GM21515 (cell line): ENCODE data around the gene CYP3A5.

Experiments used
- ATAC-seq: cut with Tn5 transposase; IDR thresholded peaks from one replicate; pipeline ENCODE4 v1.9.1; 2021; ENCODE audit not compliant: unreplicated experiment

Gene CYP3A5

DNA sequence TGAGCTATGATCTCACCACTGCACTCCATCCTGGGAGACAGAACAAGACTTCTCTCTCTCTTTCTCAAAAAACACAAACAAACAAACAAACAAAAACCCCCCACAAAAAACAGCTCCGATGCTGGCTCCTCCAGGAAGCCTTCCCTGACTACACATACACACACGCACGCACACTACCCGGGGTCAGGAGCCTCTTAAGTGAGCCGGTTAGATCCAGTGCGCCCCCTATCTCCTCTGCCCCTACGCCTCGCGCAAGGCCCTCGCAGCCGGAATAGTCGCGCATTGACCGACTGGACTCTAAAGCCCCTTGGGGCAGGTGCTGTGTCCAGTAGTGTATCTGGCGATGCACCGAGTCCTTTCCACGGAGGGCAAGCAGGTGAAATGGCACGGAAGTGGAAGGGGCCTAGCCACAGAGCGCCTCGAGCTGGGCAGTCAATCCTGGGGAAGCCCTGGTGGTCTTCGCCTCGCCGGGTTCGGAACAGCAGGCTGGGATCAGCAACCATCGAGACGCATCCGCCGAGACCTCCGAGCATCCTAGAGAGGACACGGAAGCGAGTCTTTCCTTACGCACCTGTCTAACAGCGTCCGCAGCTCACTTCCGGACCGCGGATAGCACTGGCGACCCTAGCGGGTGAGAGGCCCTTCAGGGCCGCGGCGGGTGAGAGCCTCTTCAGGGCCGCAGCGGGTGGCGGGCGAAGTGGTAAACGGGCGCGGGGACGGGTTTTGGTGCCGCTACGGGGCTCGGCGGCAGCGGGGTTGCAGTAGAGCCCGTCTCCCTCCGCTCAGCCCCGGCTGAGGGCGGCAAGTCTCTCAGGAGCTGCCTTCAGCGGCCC lies 63.2 kb downstream of the CYP3A5 start, which contains the start of gene ZSCAN25:
TSS of gene ZSCAN25 (plus strand) at position 588 of the 833 bp plus-strand sequence. CDS start 2,661 bp downstream, outside the sequence.
- ATAC-seq: peak; percentile 91

DNA sequence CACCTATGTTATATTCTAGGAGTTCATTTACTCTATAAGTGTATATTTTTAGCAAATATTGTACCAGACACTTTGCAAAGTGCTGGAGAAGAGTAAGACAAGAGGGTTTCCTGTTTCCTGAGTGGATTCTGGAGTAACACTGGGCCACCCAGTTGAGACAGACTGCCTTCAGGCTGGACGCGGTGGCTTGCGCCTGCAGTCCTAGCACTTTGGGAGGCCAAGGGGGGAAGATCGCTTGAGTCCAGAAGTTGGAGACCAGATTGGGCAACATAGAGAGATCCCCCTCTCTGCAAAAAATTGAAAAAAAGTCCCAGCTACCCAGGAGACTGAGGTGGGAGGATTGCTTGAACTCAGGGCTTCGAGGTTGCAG lies 63.8 kb downstream of the CYP3A5 start:
- ATAC-seq: no peak

DNA sequence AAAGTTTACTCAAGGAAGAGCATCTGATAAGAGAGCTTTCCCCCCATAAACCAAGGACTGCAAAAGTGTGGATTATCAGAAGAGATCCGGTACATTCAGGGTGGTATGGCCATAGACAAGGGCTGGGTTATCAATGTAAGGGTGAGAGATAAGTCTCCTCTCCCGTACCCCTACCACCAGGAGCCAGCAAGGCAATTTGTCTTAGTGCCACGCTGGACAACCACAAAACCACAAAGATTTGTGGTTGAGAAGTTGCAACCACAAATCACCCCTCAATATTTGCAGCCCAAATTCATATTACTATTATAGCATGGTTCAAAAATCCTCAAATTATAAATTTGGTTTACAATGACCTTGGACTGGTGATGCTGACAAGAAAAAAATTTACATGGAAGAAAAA lies 65.3 kb downstream of the CYP3A5 start:
- no peak for ATAC-seq

DNA sequence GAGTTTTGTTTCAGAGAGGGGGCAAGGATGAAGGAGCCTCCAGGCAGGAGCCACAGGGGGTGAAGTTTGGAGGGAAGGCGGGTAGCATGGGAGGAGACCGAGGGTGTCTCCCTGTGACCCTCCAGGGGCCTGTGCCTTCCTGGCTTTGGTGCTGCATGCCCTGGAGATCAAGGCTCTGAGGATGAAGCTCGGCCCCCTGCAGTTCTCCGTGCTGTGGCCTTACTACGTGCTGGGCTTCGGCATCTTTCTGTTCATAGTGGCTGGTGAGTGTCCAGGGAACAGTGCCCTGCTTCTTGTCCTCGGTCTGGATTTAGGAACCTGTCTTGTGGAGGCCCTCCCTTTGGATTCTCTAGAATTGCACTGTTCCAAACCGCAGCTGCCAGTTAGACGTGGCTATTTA lies 72.2 kb downstream of the CYP3A5 start:
- no peak for ATAC-seq

DNA sequence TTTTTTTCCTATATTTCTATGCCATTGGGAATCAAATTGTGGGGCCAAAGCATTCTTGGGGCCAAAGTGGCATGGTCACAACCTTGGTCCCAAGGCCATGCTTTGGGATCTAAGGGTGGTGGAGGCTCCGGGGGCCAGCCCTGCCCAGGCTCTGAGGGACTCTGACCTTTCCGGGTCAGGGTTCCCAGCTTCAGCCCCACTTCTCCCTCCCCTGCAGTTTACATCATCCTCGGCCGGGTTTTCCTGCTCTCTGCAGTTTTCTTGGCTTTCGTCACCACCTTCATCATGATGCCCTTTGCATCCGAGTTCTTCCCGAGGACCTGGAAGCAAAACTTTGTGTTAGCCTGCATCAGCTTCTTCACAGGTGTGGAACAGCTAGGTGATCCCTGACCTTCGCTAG lies 73.3 kb downstream of the CYP3A5 start:
- ATAC-seq: no peak

DNA sequence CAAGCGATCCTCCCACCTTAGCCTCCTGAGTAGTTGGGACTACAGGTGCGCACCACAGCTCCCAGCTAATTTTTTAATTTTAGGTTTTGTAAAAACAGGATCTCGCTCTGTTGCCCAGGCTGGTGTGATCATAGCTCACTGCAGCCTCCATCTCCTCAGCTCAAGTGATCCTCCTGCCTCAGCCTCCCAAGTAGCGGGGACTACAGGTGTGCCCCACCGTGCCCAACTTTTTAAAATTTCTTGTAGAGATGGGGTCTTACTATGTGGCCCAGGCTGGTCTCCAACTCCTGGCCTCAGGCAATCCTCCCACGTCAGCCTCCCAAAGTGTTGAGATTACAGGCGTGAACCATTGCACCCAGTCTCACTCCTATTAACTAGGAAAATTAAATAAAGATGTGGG lies 74.3 kb downstream of the CYP3A5 start:
- ATAC-seq: no peak

DNA sequence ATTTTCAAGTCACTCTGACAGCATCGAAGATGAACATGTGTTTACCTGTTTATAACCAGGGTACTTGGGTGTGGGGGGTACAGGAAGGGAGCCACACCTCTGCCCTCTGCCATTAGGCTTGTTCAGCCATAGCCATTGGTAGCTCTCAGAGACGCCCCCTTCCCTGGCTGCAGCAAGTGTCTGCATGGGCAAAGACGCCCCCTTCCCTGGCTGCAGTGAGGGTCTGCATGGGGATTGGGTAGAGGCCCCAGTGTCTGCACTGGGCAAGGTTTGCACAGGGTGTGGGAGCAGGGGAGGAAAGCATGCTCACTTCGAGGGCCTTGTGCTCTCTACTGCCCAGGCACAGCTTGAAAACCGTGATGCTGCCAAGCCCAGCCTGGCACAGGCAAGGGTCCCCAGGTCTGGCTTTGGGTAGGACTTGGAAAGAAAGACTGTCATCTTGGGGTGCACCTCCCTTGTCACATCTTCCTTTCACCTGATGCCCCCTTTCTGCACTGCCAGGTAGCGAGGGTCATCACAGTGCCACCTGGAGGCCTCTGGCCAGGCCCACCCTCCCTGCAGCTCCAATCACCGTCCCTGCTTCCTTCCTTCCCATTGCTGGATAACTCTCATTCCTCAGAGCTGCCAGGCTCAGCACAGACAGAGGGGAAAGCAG lies 78.0 kb downstream of the CYP3A5 start:
- ATAC-seq: no peak

DNA sequence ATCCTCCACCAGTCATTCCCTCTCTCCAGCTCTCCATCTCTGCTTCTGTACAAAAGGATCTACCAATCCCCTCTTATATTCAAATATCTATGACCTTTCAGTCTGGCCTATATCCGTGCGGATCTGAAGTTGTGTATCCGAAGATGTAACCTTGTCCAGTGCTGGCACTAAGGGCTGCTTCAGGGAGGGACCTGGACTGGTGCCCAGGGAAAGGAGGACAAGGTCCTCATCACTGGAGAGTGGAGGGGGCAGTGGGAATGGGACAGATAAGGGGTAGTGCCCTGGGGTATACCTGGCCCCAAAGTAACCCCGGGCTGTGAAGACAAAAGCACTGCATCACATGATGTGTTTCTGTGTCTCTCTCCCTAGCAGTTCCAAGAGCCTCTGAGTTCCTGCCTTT lies 80.0 kb downstream of the CYP3A5 start:
- ATAC-seq: no peak
